Measurements from ENCODE around the gene PAX2. TPM values are rescaled to one million over a fixed set of nuclear protein-coding genes. Genes with fewer than 3 reads are reported as not detected.

PAX2 gene
- total and polyA plus RNA-seq, 2 of the 13 experiments (the other 11 are each of a cell fraction or from before 2014, with no cell fraction given) = not detected

GRCh38 chr10:100739517-100740368, 5.6 kb upstream of the PAX2 start (continued):
- TF ChIP-seq MAF1 (CRISPR knock-in tag; IDR thresholded peaks at IDR 0.05; ENCODE audit: borderline replicate concordance) = no peak
- no peak for TF ChIP-seq RELA (CRISPR knock-in tag; IDR thresholded peaks at IDR 0.05)
- TF ChIP-seq ZNF768 (CRISPR knock-in tag; IDR thresholded peaks at IDR 0.05) = 0 out of 2 replicates have a peak, but pooled peaks have one; percentile 10
- peak; percentile 56 for TF ChIP-seq HNRNPLL (IDR thresholded peaks at IDR 0.05; ENCODE audit: low read depth, low read length, poor library complexity, severe bottlenecking)
- no peak for TF ChIP-seq ZNF766 (CRISPR knock-in tag; IDR thresholded peaks at IDR 0.05; ENCODE audit: borderline replicate concordance)
- no peak for TF ChIP-seq KDM5A (IDR thresholded peaks at IDR 0.05; ENCODE audit: borderline replicate concordance, low read length)
- no peak for TF ChIP-seq ZNF607 (CRISPR knock-in tag; IDR thresholded peaks at IDR 0.05; ENCODE audit: borderline replicate concordance)
- TF ChIP-seq ZNF691 (CRISPR knock-in tag; IDR thresholded peaks at IDR 0.05; ENCODE audit: borderline replicate concordance, low read depth) = no peak
- no peak for TF ChIP-seq IKZF1 (IDR thresholded peaks at IDR 0.05)
- no peak for TF ChIP-seq GMEB2 (CRISPR knock-in tag; IDR thresholded peaks at IDR 0.05; ENCODE audit: low read depth)
- TF ChIP-seq SSRP1 (CRISPR knock-in tag; IDR thresholded peaks at IDR 0.05) = no peak
- TF ChIP-seq TBP (CRISPR knock-in tag; IDR thresholded peaks at IDR 0.05) = no peak
- 0 out of 2 replicates have a peak, but pooled peaks have one; percentile 13 for TF ChIP-seq PAXIP1 (CRISPR knock-in tag; conservative IDR thresholded peaks at IDR 0.05)
- no peak for TF ChIP-seq ZNF576 (CRISPR knock-in tag; IDR thresholded peaks at IDR 0.05)
- no peak for TF ChIP-seq CENPX (CRISPR knock-in tag; IDR thresholded peaks at IDR 0.05)
- TF ChIP-seq GABPB1 (CRISPR knock-in tag; IDR thresholded peaks at IDR 0.05) = no peak
- no peak for TF ChIP-seq HMGXB4 (CRISPR knock-in tag; IDR thresholded peaks at IDR 0.05; ENCODE audit: borderline replicate concordance in 1 of 2, low read depth in 1 of 2)

All from HepG2 (cell line).